Spleen (tissue), 7 donors: Measurements from ENCODE around the gene PTH1R.

Experiments used
- POLR2A ChIP-seq, 3 donors: fragments of 450-650 bp; IDR thresholded peaks; one replicate each; pipeline ENCODE4 v1.5.1; 2017; ENCODE audit warnings: antibody characterized with exemption in 3 of 3, mild to moderate bottlenecking in 1 of 3
- POLR2AphosphoS5 ChIP-seq, 3 donors: sonication (generic); formaldehyde crosslinking; IDR thresholded peaks; one replicate each; pipeline ENCODE4 v1.5.1; 2017; ENCODE audit warnings: antibody characterized with exemption in 3 of 3
- TF ChIP-seq, protein P1 (sequence below), 11 experiments: fragments of 200-600 bp in 7 of 11; fragments of 450-650 bp in 4 of 11; sonication (generic) in 4 of 11; IDR thresholded peaks in 8 of 11; conservative IDR thresholded peaks in 3 of 11; 1 replicate in 7 of 11; 2 replicates in 4 of 11; pipeline versions ENCODE4 v1.4.0 to v1.8.0; 2016 to 2021; ENCODE audit warnings: antibody characterized with exemption in 11 of 11, inconsistent platforms in 4 of 11, mild to moderate bottlenecking in 1 of 11
- donor health status: DM: no; HTN: no; CAD: no; lungs with moderate emphysema.
- donor health status: DM: no; HTN: no; CAD: no.
- donor health status: DM: no; HTN: no; CAD: no.

DNA sequence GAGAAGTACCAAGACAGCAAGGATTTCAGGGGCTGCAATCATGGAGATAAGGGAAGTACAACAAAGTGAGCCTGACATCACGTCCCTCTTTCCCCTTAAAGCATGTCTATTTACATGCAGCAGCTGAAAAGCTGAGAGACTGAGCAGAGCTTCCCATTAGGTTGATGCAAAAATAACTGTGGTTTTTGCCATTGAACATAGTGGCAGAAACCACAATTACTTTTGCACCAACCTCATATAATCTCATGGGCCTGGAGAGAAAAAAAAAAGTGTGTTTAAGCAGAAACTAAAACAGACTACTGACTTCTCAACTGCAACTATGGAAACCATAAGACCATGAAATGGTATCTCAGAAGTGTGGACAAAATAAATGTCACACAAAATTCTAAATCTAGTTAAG, 50.8 kb downstream of the PTH1R start:
- TF ChIP-seq POLR2AphosphoS5 (IDR thresholded peaks at IDR 0.05) (no peak), POLR2A (IDR thresholded peaks at IDR 0.05) (no peak)
- TF ChIP-seq, protein P1, sequence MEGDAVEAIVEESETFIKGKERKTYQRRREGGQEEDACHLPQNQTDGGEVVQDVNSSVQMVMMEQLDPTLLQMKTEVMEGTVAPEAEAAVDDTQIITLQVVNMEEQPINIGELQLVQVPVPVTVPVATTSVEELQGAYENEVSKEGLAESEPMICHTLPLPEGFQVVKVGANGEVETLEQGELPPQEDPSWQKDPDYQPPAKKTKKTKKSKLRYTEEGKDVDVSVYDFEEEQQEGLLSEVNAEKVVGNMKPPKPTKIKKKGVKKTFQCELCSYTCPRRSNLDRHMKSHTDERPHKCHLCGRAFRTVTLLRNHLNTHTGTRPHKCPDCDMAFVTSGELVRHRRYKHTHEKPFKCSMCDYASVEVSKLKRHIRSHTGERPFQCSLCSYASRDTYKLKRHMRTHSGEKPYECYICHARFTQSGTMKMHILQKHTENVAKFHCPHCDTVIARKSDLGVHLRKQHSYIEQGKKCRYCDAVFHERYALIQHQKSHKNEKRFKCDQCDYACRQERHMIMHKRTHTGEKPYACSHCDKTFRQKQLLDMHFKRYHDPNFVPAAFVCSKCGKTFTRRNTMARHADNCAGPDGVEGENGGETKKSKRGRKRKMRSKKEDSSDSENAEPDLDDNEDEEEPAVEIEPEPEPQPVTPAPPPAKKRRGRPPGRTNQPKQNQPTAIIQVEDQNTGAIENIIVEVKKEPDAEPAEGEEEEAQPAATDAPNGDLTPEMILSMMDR (IDR thresholded peaks at IDR 0.05 in 8 of 11, conservative IDR thresholded peaks at IDR 0.05 in 3 of 11): no peak
